IMR-90 (cell line): ENCODE measurements around the gene RALGPS1. TPM values are rescaled to one million over a fixed set of nuclear protein-coding genes. Genes with fewer than 3 reads are reported as not detected.

Experiments
- ATAC-seq: fragments of 200-7000 bp; cut with Tn5 transposase; 2 replicates; pipeline ENCODE4 v1.9.1; 2020; ENCODE audit warnings: low read depth, mild to moderate bottlenecking, moderate library complexity
- BruUV-seq: library from RNA; stranded (reverse); fragments of 400-500 nt; replicated peaks from 2 replicates; lab custom pipeline; 2021; lab: Mats Ljungman, UMichigan
- CTCF ChIA-PET: fragments of 300-600 bp; formaldehyde crosslinking; extraction: SDS; loops from one replicate; lab custom pipeline; 2021; ENCODE audit warnings: antibody characterized with exemption; lab: Yijun Ruan, JAX
- POLR2A ChIA-PET: fragments of 300-600 bp; sonication (Branson Sonifier 250); formaldehyde crosslinking; loops from one replicate; lab custom pipeline; 2022; ENCODE audit warnings: antibody characterized with exemption; ENCODE audit not compliant: unreplicated experiment; lab: Charles Lee
- DNase-seq: peaks from one replicate; pipeline ENCODE4 v3.0.0; 2013
- H2AFZ ChIP-seq: replicated peaks from 2 replicates; pipeline ENCODE3; 2013; ENCODE audit warnings: low read length, mild to moderate bottlenecking; ENCODE audit not compliant: poor library complexity
- H2AK5ac ChIP-seq: 2 replicates; pipeline ENCODE4 v1.6.1; 2013; ENCODE audit warnings: low read depth, low read length, inconsistent platforms
- H2AK9ac ChIP-seq: replicated peaks from 2 replicates; pipeline ENCODE3; 2013; ENCODE audit warnings: mild to moderate bottlenecking, low read depth, low read length, moderate library complexity; ENCODE audit not compliant: poor library complexity
- H2BK120ac ChIP-seq: 2 replicates; pipeline ENCODE4 v1.6.1; 2013; ENCODE audit warnings: low read depth, low read length, inconsistent platforms
- H2BK15ac ChIP-seq: 3 replicates; pipeline ENCODE4 v1.6.1; 2013; ENCODE audit warnings: low read depth, low read length, inconsistent platforms
- H2BK20ac ChIP-seq: 2 replicates; pipeline ENCODE4 v1.6.1; 2013; ENCODE audit warnings: low read depth, mild to moderate bottlenecking, inconsistent platforms, low read length, moderate library complexity
- H2BK5ac ChIP-seq: 2 replicates; pipeline ENCODE4 v1.6.1; 2013; ENCODE audit warnings: mild to moderate bottlenecking, low read depth, low read length, inconsistent platforms; ENCODE audit not compliant: poor library complexity, severe bottlenecking
- H3K14ac ChIP-seq: replicated peaks from 2 replicates; pipeline ENCODE4 v1.6.1; 2013; ENCODE audit warnings: low read depth, low read length, inconsistent platforms
- H3K18ac ChIP-seq: 2 replicates; pipeline ENCODE4 v1.6.1; 2013; ENCODE audit warnings: low read depth, low read length, control low read depth
- H3K23ac ChIP-seq: 2 replicates; pipeline ENCODE4 v1.6.1; 2013; ENCODE audit warnings: low read depth, low read length, inconsistent platforms
- H3K27ac ChIP-seq: 2 replicates; pipeline ENCODE4 v1.5.1; 2013; ENCODE audit warnings: mild to moderate bottlenecking, control low read depth, low read length; ENCODE audit not compliant: insufficient read depth
- H3K27me3 ChIP-seq: 2 replicates; pipeline ENCODE4 v1.6.1; 2013; ENCODE audit warnings: low read length; ENCODE audit not compliant: control insufficient read depth, insufficient read depth
- H3K36me3 ChIP-seq: 2 replicates; pipeline ENCODE4 v1.6.1; 2013; ENCODE audit warnings: low read length, mixed read lengths; ENCODE audit not compliant: control insufficient read depth, insufficient read depth
- H3K4ac ChIP-seq: 2 replicates; pipeline ENCODE4 v1.6.1; 2013; ENCODE audit warnings: low read depth, low read length, inconsistent platforms
- H3K4me1 ChIP-seq: 2 replicates; pipeline ENCODE4 v1.6.1; 2013; ENCODE audit warnings: low read length, mixed read lengths; ENCODE audit not compliant: control insufficient read depth, insufficient read depth
- H3K4me2 ChIP-seq: 2 replicates; pipeline ENCODE4 v1.6.1; 2013; ENCODE audit warnings: low read depth, mild to moderate bottlenecking, control low read depth, low read length, moderate library complexity
- H3K4me3 ChIP-seq: 2 replicates; pipeline ENCODE4 v1.5.1; 2013; ENCODE audit warnings: low read depth, mild to moderate bottlenecking, control low read depth, low read length, moderate library complexity; ENCODE audit not compliant: insufficient read depth
- H3K56ac ChIP-seq: 2 replicates; pipeline ENCODE4 v1.6.1; 2013; ENCODE audit warnings: low read length, inconsistent platforms; ENCODE audit not compliant: insufficient read depth; ENCODE audit errors: extremely low read depth
- H3K79me1 ChIP-seq, 2 experiments: 2 replicates each; pipeline ENCODE4 v1.6.1; 2013; ENCODE audit warnings: low read length in 2 of 2, inconsistent platforms in 1 of 2, low read depth in 1 of 2
- H3K9ac ChIP-seq: 2 replicates; pipeline ENCODE4 v1.6.1; 2013; ENCODE audit warnings: low read depth, low read length, control low read depth
- H3K9me1 ChIP-seq: 2 replicates; pipeline ENCODE4 v1.6.1; 2013; ENCODE audit warnings: low read length, inconsistent platforms; ENCODE audit not compliant: insufficient read depth
- H3K9me3 ChIP-seq: 2 replicates; pipeline ENCODE4 v1.6.1; 2013; ENCODE audit warnings: low read length; ENCODE audit not compliant: control insufficient read depth, insufficient read depth
- H4K20me1 ChIP-seq: 2 replicates; pipeline ENCODE4 v1.6.1; 2013; ENCODE audit warnings: low read length, inconsistent platforms; ENCODE audit not compliant: insufficient read depth
- H4K5ac ChIP-seq: 2 replicates; pipeline ENCODE4 v1.6.1; 2013; ENCODE audit warnings: mild to moderate bottlenecking, low read depth, low read length, control low read depth
- H4K8ac ChIP-seq, 2 experiments: 2 replicates each; pipeline ENCODE4 v1.6.1; 2013; ENCODE audit warnings: low read depth in 2 of 2, low read length in 2 of 2, control low read depth in 1 of 2, inconsistent platforms in 1 of 2
- H4K91ac ChIP-seq: 2 replicates; pipeline ENCODE4 v1.6.1; 2013; ENCODE audit warnings: low read depth, low read length, inconsistent platforms; ENCODE audit not compliant: insufficient read depth
- CEBPB ChIP-seq: IDR thresholded peaks from 2 replicates; pipeline ENCODE4 v1.6.1; 2012; ENCODE audit warnings: low read depth, low read length, improper control_type of control experiment
- CHD1 ChIP-seq: IDR thresholded peaks from 2 replicates; pipeline ENCODE4 v1.6.1; 2012; ENCODE audit warnings: low read depth, low read length, improper control_type of control experiment
- ELK1 ChIP-seq: fragments of 150-350 bp; IDR thresholded peaks from 2 replicates; pipeline ENCODE4 v1.6.1; 2016; ENCODE audit warnings: low read depth, mild to moderate bottlenecking, low read length, moderate library complexity, borderline replicate concordance
- FOS ChIP-seq: fragments of 150-350 bp; IDR thresholded peaks from 2 replicates; pipeline ENCODE4 v1.6.1; 2016; ENCODE audit warnings: low read depth, low read length
- MAFK ChIP-seq: IDR thresholded peaks from 2 replicates; pipeline ENCODE4 v1.6.1; 2012; ENCODE audit warnings: low read depth, low read length, improper control_type of control experiment
- MAZ ChIP-seq: IDR thresholded peaks from 2 replicates; pipeline ENCODE4 v1.6.1; 2012; ENCODE audit warnings: low read depth, mild to moderate bottlenecking, low read length, improper control_type of control experiment, moderate library complexity, borderline replicate concordance
- MXI1 ChIP-seq: IDR thresholded peaks from 2 replicates; pipeline ENCODE4 v1.6.1; 2012; ENCODE audit warnings: low read depth, mild to moderate bottlenecking, low read length, moderate library complexity, borderline replicate concordance
- RCOR1 ChIP-seq: IDR thresholded peaks from 2 replicates; pipeline ENCODE4 v1.6.1; 2012; ENCODE audit warnings: mild to moderate bottlenecking, low read length, improper control_type of control experiment; ENCODE audit not compliant: insufficient replicate concordance
- SMC3 ChIP-seq: fragments of 150-350 bp; IDR thresholded peaks from 2 replicates; pipeline ENCODE4 v1.6.1; 2016; ENCODE audit warnings: low read depth, mild to moderate bottlenecking, antibody characterized with exemption, low read length, moderate library complexity
- WGBS, 2 experiments: methylation state at CpG; one replicate each; pipeline versions ENCODE4 v1.1.5 to v1.1.7; 2013; ENCODE audit warnings: missing lambda C conversion rate in 2 of 2; ENCODE audit not compliant: insufficient read length in 1 of 2; ENCODE audit errors: extremely low coverage in 2 of 2; 5-methylcytosine and 5-hydroxymethylcytosine counted together
- dilution Hi-C: fragments of 300-500 bp; cut with HindIII; formaldehyde crosslinking; loops from one replicate; pipeline ENCODE4 v1.14.3; 2018; ENCODE audit warnings: low sequenced_read_pairs; ENCODE audit not compliant: unreplicated experiment
- in situ Hi-C: fragments of 300-500 bp; cut with MboI; formaldehyde crosslinking; loops from 3 replicates; pipeline ENCODE4 v1.14.3; 2019; ENCODE audit warnings: low sequenced_read_pairs, inconsistent platforms, mixed read lengths
- intact Hi-C: fragments of 100-400 bp; cut with micrococcal nuclease; formaldehyde crosslinking; loops from 2 replicates; pipeline ENCODE4 v1.10.0; 2022
- polyA plus RNA-seq, 3 experiments: library from polyadenylated mRNA; depleted of rRNA; stranded (reverse); fragments of >200 nt; gene quantifications; 2 replicates each; pipeline ENCODE4 v1.2.3, GENCODE V29; 2012; ENCODE audit warnings: low replicate concordance in 1 of 3
- total RNA-seq: library from RNA; depleted of rRNA; stranded (reverse); fragments of >200 nt; gene quantifications from 2 replicates; pipeline ENCODE4 v1.2.3, GENCODE V29; 2012

The RALGPS1 gene
- total and polyA plus RNA-seq, 2 of the 4 experiments (the other 2 are of a cell fraction): 0.90 to 2.8 TPM

- Histone ChIP-seq H2BK120ac (no peak overlapping the region), H2AK9ac (no peak overlapping the region), H3K4me1 (no peaks in the 10 kb centered on the region), H3K36me3 (no peaks in the 10 kb centered on the region), H2BK15ac (no peak overlapping the region), H2BK20ac (no peak overlapping the region), H3K9me3 (no peaks in the 10 kb centered on the region), H3K4ac (no peak overlapping the region), H2AFZ (no peak overlapping the region), H3K9me1 (no peaks in the 10 kb centered on the region), H3K14ac (no peak overlapping the region), H3K23ac (no peak overlapping the region), H3K79me1 (no peaks in the 10 kb centered on the region), H3K27ac (no peak overlapping the region), H4K8ac (no peak overlapping the region), H2BK5ac (no peak overlapping the region), H4K5ac (no peak overlapping the region), H3K18ac (no peak overlapping the region), H3K9ac (no peak overlapping the region), H2AK5ac (no peak overlapping the region), H4K91ac (no peak overlapping the region), H3K27me3 (peaks cover 2% of the 10 kb centered on the region; the same call in 1 of the 2 replicates), H3K56ac (no peak overlapping the region), H4K20me1 (no peaks in the 10 kb centered on the region), H3K4me3 (no peak overlapping the region), H3K4me2 (no peak overlapping the region)
- ATAC-seq: no peak
- CTCF ChIA-PET: no interaction called here
- POLR2A ChIA-PET: no interaction called here
- TF ChIP-seq RCOR1 (no peak), MAZ (no peak), CEBPB (no peak), CHD1 (no peak), ELK1 (no peak), MAFK (no peak), MXI1 (no peak), FOS (no peak), SMC3 (no peak)
- DNase-seq: no peak
- in situ Hi-C loops: no loop called here
- WGBS, 2 experiments: 54% methylated on average over 2 of the region's 4 CpGs; no CpG with 5 or more reads in 1 of the 2 experiments
- intact Hi-C loops: no loop called here
- no TSS peak for BruUV-seq
- dilution Hi-C loops: no loop called here
Observed at GRCh38 chr9:127233550-127233949, 319.0 kb downstream of the RALGPS1 start.
